WI38 (cell line): ENCODE data around the gene ANKRD55.
"Not testable (repeated sequence)": the region's sequence is repeated elsewhere in the genome, so short reads cannot be mapped to it uniquely, and the experiment has no call there.

Experiments
- H3K4me3 ChIP-seq: 2 replicates; pipeline ENCODE4 v1.5.1; 2011; ENCODE audit warnings: low read depth, mild to moderate bottlenecking, control low read depth, low read length
- CTCF ChIP-seq: IDR thresholded peaks from 2 replicates; pipeline ENCODE4 v1.5.1; 2012; ENCODE audit warnings: low read depth, mild to moderate bottlenecking, control low read depth, low read length

The ANKRD55 gene

GRCh38 chr5:56140073-56140472, 93.1 kb downstream of the ANKRD55 start:
- no peak for TF ChIP-seq CTCF
- H3K4me3 ChIP-seq, result no peak overlapping the region

DNA sequence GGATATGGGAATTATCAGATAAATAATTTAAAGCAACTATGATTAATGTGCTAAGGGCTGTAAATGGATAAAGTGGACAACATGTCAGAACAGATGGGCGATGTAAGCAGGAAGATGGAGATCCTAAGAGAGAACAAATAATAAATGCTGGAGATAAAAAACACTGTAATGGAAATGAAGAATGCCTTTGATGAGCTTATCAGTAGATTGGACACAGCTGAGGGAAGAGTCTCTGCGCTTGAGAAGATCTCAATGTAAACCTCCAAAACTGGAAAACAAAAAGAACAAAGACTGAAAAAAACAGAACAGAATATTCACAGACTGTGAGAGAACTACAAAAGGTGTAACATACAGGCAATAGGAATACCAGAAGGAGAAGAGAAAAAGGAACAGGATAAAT, 102.5 kb downstream of the ANKRD55 start:
- H3K4me3 ChIP-seq, result no peak overlapping the region
- no peak for TF ChIP-seq CTCF

DNA sequence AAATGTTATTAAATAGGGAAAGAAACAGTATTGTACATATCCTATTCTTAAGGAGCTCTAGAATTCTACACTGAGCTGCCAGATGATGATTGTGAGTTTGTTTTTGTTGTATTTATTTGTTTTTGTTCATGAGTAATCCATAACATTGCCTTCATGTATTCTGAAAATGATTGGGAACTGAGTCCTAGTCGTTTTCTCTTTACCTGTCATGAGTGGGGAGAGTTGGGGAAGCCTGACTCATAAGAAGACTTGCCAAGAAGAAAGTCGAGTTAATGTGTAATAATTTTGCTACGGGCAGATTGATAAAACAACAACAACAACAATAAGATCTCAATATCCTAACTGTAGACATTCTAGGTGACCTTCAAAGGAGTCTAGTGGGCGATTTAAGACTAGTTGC, 103.8 kb downstream of the ANKRD55 start:
- no peak for TF ChIP-seq CTCF
- H3K4me3 ChIP-seq, result no peak overlapping the region

DNA sequence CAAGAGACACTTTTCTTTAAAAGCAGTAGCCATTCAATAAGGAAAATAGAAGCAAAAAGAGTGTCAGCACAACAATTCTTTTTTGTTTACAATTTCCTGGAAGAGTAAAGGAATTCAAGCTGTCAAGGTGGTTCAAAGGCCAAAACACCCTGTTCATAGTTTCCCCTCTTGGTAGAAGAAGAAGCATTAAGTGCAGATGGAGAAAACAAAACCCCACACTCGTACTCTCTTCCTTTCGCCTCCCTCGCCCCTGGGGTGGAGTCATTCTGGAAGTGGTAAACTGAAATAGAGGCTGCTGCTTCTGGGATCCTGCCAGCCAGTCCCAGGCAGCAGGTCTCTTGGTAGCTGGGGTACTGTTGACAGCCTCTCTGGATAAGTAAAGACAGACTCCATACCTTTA, 105.0 kb downstream of the ANKRD55 start:
- H3K4me3 ChIP-seq, result no peak overlapping the region
- TF ChIP-seq CTCF, result no peak

DNA sequence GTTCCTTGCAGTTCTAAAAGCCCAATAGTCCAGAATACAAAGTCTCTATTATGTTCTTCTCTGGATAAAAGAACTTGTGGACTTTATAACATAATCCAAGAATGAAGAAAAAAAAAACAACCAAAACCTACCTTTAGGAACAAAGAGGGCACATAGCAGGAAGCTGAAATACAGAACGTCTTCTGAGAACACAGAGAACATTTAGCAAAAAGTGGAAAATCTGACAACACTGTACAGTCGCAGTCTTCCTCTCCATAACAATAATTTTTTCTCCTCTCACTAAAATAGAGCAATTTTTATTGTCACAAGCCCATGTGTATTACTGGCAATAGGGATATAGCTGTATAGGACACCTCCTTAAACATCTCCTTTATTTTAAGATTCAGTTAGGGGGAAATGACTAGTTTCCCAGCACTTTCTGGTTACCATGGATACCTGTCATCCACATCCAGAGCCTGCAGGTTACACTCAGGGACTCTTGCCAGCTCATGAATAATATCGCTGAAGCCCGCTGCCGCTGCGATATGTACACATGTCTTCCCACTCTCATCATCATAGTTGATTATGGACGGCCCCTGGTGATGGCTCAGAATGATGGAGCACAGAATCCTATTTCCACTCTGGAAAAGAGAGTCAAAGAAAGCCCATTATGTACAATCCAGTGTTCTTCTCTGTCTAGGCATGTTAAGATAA, 106.5 kb downstream of the ANKRD55 start:
- no peak overlapping the region for H3K4me3 ChIP-seq
- TF ChIP-seq CTCF, result no peak

- no peak for TF ChIP-seq CTCF
- H3K4me3 ChIP-seq, result no peak overlapping the region
Observed at GRCh38 chr5:56123531-56124243, 109.4 kb downstream of the ANKRD55 start.

DNA sequence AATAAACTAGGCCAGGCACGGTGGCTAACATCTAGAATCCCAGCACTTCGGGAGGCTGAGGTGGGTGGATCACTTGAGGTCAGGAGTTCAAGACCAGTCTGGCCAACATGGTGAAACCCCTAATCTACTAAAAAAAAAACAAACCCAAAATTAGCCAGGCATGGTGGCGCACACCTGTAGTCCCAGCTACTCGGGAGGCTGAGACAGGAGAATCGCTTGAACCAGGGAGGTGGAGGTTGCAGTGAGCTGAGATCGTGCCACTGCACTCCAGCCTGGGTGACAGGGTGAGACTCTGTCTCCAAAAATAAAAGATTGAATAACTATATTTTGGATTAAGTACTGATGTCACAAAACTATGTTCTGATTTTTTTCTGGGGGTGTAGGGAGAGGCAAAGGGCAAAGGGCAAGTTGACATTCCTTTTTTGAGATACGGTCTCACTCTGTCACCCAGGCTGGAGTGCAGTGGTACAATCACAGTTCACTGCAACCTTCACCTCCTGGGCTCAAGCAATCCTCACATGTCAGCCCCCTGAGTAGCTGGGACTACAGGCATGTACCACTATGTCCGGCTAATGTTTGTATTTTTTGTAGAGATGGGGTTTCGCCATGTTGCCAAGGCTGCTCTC, 110.7 kb downstream of the ANKRD55 start:
- H3K4me3 ChIP-seq, result not testable (repeated sequence)
